Caki2 (cell line): ENCODE data around the gene FYN. TPM values are rescaled to one million over a fixed set of nuclear protein-coding genes. Genes with fewer than 3 reads are reported as not detected.

Experiments
- DNase-seq: peaks from one replicate; pipeline ENCODE4 v3.0.0-alpha.2; 2015; ENCODE audit warnings: low read depth
- in situ Hi-C: cut with HindIII; loops from 2 replicates; pipeline ENCODE4 v1.10.0; 2016; ENCODE audit warnings: low sequenced_read_pairs, low pct_unique_long_range_greater_than_20kb, mixed read lengths
- total RNA-seq: library from RNA; depleted of rRNA; stranded (reverse); fragments of >200 nt; shearing (Covaris generic); gene quantifications from 2 replicates; pipeline ENCODE4 v1.2.3, GENCODE V29; 2014; ENCODE audit warnings: low replicate concordance

FYN gene
- total RNA-seq, 1 experiment from 2014 or later: not detected

DNA sequence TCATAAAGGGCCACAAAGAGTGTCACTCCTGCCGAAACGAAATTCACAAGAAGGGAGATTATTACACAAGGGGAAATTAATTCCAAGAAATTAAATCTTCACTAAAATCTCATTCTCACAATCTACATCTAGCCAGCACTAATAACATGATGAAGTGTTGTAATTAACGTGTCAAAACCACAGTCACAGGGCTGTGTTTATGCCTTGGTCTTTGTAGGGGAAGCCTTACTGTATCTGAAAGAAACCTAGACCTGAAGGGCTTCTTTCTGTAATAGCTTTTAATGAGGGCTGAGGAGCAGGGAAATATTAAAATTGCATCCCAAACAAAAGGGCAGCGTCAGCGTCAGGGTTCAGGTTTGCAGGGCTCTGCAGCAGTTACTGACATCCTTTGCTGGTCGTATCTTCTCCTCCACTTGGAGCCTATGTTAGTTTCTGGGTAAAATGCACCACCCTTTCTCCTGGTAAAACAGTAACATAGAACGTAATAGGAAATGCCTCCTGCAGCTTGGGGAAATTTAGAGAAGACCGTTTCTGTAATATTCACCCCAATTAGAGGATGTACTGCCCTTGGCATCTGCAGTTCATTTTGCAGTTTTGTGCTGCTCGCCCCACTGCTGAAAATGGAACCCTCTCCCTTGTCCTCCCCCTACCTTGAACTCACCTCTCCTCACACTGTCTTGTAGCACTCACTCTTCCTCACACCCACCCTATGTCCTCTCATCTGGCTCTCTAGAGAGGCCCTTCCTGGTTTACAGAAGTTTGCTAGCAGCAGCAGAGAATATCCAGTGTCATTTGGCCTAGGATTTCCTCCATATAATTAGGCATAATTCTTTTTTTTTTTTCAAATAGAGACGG, 158.6 kb downstream of the FYN start:
- no peak for DNase-seq
- in situ Hi-C loops: no loop called here

DNA sequence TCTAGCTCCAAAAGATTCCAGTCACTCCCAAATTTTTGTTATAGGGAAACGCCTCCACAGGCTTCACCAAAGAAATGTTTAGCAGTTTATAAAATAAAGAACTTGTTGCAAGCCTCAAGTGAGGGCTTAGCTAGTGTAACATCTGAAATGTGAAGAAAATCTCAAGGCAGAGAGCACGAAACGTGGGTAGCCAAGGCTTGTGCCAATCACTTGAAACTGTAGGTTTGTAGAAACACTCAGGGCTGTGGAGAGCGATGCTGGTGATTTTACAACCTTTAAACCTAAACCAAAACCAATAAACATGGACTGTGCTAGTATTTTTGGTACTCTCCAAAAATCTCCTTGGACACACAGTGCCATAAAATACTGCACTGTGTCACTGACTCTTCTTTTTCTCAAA, 159.4 kb downstream of the FYN start:
- in situ Hi-C loops: no loop called here
- no peak for DNase-seq

DNA sequence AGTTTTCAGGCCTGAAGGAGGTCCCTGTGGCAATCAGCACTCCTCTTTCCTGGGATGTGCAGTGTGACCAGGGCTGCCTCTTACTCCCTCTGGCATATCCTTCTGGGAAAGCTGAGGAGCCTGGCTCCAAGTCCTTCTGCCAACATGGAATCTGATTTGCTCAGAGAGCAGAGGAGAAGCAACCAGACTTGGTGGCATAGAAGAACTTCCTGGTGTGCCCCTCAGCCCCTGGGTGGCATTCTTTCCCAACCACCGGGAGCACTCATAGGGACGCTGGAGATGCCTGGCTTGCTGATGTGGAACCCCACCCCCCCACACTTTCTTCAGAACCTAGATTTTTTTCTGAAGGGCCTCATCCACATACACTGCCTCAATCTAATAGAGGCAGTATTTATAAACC, 160.0 kb downstream of the FYN start:
- in situ Hi-C loops: no loop called here
- DNase-seq: no peak

DNA sequence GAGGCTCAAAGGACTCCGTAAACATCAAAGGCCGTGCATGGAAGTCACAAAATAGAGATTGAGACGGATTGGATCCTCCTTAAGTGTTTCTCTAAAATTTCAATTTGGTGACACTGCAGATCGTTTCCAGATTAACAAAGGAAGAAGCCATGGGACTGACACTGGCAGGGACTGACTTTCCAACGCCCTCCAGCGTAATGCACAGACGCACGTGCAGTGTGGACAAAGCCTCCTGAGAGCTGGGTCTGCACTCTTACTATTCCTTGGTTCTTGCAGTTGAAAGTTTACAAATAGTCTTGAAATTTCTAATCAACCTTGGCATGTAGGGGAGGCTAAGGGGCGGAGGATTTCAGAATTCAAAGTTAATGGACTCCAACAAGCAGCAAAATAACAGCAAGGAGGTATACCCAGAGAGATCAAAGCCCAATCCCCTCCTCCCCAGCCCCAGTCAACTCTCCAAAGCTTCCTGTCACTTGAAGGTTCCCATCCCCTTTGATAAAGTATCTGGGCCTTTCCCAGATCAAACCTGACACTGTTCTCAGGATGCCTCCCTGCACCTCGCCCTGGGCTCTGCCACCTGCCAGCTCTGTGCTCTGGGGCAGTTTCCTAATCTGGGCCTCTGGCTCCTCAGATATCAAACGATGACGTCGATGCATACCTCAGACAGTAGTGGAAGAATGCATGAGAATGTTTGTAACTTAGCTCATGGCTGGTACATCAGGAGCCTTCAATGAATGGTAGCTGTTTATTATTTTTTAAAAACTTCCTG, 161.1 kb downstream of the FYN start:
- in situ Hi-C loops: no loop called here
- DNase-seq: no peak

DNA sequence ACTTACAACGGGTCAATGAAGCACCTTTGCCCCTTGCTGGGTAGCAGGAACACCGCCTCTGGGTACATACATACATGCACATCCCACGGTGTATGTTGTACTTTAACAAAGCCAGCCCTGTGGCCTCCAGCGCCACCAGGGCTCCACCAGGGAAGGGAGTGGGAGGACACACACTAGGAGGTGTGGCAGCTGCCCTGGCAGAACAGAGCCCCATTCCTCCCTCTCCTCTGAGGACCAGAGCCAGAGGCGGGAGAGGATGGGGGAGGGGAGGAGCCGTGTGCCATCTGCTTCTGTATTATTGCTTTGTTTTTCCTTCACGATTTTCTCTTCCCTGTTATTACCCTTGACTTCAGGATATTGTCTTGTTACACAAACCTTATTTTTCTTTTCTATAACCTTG, 161.8 kb downstream of the FYN start:
- in situ Hi-C loops: no loop called here
- DNase-seq: no peak

DNA sequence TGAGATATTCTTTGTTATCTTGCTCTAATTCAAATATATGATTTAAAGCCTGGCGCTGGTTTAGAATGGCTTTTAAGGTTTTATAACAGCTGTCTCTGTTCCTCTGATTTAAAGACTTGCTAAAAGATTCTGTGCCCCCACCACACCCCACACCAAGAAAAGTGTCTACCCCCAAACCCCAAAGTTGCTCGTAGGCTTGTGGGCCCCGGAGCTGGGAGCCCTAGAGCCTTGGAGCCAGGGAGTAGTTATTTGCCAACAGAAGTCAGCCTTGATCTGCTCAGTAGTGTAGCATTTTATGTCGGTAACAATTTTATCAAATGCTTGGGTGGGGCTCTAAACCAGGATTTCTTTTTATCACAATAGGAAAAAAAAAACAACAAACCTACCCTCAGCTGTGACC, 162.3 kb downstream of the FYN start:
- in situ Hi-C loops: no loop called here
- no peak for DNase-seq

DNA sequence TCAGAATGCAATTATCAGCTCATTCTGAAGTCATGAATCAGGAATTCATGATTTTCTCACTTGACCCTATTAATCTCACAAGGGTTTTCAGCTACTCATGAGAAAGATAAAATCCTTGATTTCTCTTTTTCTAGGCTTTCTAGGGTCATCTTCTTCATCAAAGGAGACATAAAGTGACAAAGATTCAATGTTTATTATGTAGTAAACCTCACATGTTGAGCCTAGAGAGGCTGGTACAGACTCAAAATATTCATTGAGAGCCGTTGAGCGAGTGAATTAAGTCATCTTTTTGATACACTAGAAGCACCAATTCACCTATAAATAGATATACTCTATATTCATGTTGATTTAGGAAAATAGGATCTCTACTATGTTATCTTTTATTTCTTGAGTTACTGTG, 162.8 kb downstream of the FYN start:
- in situ Hi-C loops: no loop called here
- DNase-seq: no peak

DNA sequence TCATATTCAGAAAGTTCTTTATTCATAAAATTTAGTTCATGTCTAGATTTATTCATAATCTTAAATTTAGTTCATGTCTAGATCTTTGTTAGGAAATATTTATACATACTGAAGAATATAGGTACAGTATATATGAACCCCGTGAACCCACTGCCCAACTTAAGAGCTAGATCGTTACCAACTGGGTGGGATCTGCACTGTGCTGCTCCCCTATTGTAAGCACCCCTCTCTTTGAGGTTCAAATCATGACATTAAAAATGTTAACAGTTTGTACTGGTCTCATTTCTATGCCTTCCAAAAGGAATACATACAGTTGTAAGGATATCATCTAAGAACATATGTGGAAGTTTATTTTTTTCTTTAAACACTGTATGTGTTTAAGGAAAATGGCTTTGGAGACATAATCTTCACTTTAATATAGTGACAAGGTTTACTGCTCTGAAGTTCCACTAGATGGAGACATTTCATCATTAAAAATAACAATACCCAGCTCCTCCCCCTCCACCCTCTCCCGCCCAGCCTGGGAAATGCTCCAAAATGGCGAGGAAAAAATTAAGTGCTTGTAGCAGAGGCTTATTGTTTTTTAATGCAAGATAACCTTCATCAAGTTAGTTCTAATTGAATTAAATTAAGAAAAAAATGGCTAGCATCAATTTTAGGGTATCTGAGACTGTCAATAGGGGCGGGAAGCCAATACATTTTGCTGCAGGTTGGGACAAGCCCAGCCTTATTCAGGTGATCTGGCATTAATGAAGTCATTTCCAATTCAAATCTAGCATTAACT, 163.4 kb downstream of the FYN start:
- peak; percentile 54 for DNase-seq
- in situ Hi-C loops: no loop called here

DNA sequence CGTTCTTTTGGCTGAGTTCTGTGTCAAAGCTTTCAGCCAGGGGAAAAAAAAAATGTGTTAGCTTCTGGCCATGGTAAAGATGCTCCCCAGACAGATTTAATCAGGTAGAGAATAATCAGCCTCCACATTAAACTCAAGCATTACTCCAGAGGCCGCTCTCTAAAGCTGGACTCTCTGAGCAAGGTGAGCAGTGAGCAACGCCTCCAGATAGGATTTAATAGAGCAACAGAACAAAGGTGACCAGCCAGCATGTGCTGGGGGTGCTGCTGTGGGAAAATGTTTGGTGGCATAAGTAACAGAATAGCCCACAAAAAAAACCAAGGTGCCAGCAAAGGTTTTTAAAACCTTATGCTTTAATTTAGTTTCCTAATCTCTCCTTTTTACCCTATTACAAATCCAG, 164.1 kb downstream of the FYN start:
- DNase-seq: no peak
- in situ Hi-C loops: no loop called here

DNA sequence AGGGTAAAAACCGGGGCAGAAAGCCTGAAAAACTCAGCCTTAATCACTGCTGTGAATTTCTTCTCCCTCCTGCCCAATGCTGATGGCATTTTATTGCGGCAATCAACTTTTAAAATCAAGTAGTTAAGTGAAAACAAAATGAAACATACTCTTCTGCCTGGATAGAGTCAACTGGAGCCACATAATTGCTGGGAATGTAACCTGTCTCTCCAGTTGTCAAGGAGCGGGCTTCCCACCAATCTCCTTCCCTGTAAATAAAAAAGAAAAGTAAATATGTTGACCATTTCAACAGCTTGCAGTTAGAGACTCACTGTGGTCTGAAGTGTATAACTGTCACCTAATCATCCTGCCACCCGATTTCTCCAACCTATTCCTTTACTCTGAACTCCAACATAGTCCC, 165.5 kb downstream of the FYN start:
- in situ Hi-C loops: no loop called here

DNA sequence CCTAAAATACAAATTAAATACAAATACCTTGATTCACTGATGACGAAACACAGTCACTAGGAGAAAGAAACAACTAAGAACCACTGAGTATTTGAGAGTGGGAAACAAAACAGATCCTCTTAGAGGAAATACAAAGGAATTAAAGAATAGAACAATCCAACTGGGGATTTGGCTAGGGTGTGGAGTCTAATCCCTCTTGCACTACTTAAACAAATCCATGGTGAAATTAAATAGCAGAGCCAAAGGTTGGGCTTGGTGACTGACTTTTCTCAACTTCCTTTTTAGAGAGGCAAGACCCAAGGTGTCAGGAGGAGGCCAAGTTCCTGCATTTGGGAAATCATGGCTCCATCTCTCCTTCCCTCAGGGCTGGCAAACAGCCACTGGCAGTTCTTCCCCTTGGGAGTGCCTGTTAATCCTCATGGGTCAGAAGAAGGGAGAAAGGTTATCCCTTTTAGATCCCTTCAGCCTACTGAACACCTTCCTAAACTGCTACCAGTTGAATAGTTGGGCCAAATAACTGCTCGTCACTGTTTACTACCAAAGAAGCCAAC, 166.3 kb downstream of the FYN start:
- in situ Hi-C loops: no loop called here
- DNase-seq: no peak

More for the DNA sequence above, 165.5 kb downstream of the FYN start:
- DNase-seq: no peak

DNA sequence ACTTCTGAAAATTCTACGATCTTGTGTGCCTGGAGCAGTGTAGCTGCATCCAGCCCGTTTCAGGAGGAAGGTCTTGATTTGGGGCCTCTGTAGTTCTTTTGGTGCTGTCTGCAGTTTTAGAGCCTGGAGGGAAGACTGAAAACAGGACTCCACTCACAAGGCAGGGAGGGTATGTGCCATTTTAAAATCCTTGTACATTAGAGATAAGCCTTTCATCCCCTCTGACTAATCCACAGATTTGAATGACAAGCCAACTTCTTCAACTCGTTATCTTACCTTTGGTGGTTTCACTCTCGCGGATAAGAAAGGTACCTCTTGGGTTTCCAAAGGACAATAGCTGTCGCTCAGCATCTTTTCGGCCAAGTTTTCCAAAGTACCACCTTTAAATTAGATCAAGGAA, 169.5 kb downstream of the FYN start:
- in situ Hi-C loops: no loop called here
- DNase-seq: no peak

DNA sequence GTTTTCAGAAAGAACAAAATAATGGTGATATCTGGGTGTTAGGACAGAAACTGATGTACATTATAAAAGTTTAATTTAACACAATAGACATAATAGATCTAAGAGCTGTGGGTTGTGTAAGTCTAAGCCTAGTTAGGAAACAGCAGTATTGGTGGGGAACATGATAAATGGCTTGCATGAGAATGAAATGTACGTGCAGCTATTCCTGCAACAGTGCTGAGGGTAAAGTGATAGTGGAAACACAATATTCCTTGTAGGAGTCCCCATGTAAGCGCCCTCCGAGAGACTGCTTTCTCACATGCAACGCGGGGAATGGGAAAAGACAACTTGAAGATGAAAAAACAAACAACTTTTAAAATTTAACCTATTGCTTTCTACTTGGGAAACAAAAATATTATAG, 171.0 kb downstream of the FYN start:
- no peak for DNase-seq
- in situ Hi-C loops: no loop called here

DNA sequence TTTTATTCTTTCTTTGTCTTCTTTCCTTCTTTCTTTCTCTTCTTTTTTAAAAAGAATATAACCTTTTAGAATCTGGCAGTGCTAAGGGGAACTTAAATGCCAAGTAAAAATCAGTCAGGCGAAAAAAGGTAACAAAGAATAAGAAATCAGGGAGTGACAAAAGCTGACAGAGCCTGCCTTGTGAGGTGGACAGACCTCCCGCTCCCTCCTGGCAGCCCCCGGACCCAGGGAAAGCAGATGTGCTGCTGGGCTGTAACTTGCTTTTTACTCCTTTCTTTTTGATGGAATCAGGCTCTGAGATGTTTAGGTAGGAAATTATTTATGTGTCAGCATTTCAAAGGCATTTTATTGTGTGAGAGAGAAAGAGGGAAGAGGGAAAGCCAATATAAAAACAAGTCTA, 172.1 kb downstream of the FYN start:
- no peak for DNase-seq
- in situ Hi-C loops: no loop called here

DNA sequence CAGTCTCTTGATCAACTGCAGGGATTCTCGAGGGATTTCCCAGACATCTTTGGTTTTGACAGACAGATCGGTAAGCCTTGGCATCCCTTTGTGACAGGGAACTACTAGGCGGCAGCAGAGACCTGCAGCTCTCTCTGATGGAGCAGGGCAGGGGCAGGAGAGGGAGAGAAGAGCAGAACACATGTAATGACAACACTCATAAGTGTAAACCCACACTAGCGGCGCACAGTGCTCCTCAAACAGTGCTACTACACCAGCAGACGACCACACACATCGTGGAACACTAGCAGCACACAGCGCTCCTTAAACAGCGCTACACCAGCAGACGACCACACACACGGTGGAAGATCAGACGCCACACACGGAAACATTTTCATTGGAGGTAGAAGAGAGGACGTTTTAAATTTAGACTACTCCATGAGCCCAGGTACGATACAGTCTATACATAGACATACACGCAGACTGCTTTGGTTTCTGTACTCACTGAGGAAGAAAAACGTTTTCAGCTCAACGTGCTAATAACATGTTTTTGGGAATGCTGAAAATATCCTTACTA, 173.0 kb downstream of the FYN start:
- DNase-seq: no peak
- in situ Hi-C loops: no loop called here

DNA sequence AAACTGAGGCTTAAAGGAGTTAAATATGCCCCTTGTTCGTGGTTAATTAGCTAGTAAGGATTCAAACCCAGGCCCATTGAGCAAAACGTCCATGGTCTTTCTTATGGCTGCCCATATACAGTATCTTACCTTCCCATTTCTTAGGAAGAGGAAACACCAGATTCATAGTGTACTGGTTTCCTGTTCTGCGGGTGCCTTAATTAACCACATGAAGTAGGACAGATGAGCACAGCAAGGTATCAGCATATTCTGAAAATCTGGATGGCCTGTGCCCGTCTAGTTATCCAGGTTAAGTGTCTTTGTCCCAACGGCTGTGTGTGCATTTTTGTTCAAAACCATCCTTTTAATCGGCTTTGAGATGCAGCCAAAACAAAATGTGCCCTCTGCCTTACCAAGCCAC, 174.1 kb downstream of the FYN start:
- DNase-seq: no peak
- in situ Hi-C loops: no loop called here

DNA sequence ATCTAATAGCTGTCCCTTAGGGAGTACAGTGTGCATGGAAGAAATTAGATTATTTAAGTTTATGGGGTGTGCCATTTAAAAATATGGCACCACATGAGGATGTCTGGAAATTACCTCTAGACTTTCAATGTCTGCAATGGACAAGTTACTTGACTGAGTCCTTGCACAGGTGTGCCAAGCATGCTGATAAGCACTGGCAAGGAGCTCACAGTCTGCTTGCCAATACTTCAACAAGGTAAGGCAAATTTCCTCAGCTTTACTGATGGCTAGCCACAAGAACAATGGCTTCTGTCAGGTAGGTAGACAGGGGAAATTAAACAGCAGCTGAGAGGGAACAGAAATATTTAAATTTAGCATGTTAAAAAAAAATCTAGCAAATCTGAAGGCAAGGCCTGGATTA, 176.4 kb downstream of the FYN start:
- no peak for DNase-seq
- in situ Hi-C loops: no loop called here

DNA sequence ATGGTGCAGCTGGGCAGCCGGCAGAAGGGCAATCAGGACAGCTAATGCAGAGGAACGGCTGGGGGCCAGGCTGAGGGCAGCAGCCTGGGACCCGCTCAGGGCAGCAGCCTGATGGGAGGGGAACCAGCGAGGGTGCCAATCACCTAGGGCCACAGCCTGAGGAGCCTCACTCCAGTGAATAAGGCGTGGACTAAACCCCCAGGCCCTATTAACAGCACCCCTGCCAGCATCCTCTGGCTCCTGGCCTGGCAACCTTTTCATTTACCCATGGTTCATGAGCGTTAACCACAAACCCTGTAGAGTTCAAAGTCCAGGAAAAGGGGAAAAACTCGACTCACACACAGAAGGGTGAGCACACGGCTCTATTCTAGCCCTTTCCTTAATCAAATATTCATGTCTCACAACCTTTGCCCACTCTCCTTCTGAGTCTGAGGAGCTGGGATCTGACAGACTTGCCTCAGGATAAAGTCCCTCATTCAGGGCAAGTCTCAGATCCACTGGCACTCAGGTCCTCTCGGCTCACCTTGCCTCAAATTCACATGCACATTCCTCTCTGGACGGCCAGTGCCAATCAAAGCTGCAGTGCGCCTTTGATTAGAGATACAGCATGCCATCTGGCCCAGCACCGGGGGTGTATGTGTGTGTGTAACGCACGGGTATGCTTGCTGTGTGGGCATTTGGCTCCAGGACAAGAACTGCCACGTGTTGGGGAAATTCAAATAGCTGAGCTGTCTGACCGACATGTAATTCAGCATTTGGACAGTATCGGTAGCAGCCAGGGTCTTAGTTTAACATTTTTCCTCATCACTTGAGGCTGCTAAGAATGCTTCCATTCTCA, 180.7 kb downstream of the FYN start:
- in situ Hi-C loops: no loop called here
- DNase-seq: no peak
